Transverse colon (tissue), 4 donors: ENCODE results near the gene TEC. TPM values are rescaled to one million over a fixed set of nuclear protein-coding genes. Genes with fewer than 3 reads are reported as not detected.

ENCODE experiments used
- DNase-seq: peaks from one replicate; pipeline ENCODE4 v3.0.0-alpha.2; 2019
- H3K27ac ChIP-seq, 4 donors: fragments of 200-600 bp; sonication (generic); 2 replicates each; pipeline ENCODE4 v1.5.1; 2016 to 2018; ENCODE audit warnings: inconsistent platforms in 4 of 4
- H3K27me3 ChIP-seq: fragments of 200-600 bp; sonication (generic); 2 replicates; pipeline ENCODE4 v1.5.1; 2017; ENCODE audit warnings: inconsistent platforms
- H3K36me3 ChIP-seq, 4 donors: fragments of 200-600 bp; sonication (generic); 2 replicates each; pipeline ENCODE4 v1.5.1; 2017 to 2019; ENCODE audit warnings: inconsistent platforms in 4 of 4
- H3K4me1 ChIP-seq, 4 donors: fragments of 200-600 bp; sonication (generic); 2 replicates each; pipeline ENCODE4 v1.5.1; 2017 to 2020; ENCODE audit warnings: inconsistent platforms in 4 of 4
- H3K4me3 ChIP-seq, 4 donors: fragments of 200-600 bp; sonication (generic); 1 replicate in 1 of 4; 2 replicates in 3 of 4; pipeline versions ENCODE4 v1.5.1 to v1.6.1; 2017 to 2019; ENCODE audit warnings: inconsistent platforms in 4 of 4
- H3K9me3 ChIP-seq, 2 donors: fragments of 200-600 bp; sonication (generic); 2 replicates each; pipeline ENCODE4 v1.5.1; 2017 to 2019; ENCODE audit warnings: inconsistent platforms in 2 of 2
- EP300 ChIP-seq: sonication (generic); formaldehyde crosslinking; IDR thresholded peaks from one replicate; pipeline ENCODE4 v1.6.1; 2017; ENCODE audit warnings: antibody characterized with exemption, low read depth
- POLR2A ChIP-seq: fragments of 450-650 bp; IDR thresholded peaks from one replicate; pipeline ENCODE4 v1.6.1; 2016; ENCODE audit warnings: antibody characterized with exemption, mild to moderate bottlenecking, moderate library complexity
- POLR2AphosphoS5 ChIP-seq, 3 donors: sonication (generic); formaldehyde crosslinking; IDR thresholded peaks; one replicate each; pipeline ENCODE4 v1.6.1; 2016; ENCODE audit warnings: antibody characterized with exemption in 3 of 3
- WGBS, 2 donors: methylation state at CpG; one replicate each; pipeline ENCODE4 v1.1.5; 2018; ENCODE audit warnings: low coverage in 1 of 2; 5-methylcytosine and 5-hydroxymethylcytosine counted together
- in situ Hi-C, 4 donors: fragments of 200-750 bp; cut with MboI; loops; one replicate each; pipeline versions ENCODE4 v1.15.0 to v1.15.1; 2017; ENCODE audit warnings: low sequenced_read_pairs in 3 of 4, low pct_ligation_motif_present in 1 of 4, low pct_unique_long_range_greater_than_20kb in 1 of 4
- intact Hi-C: fragments of 100-400 bp; cut with DNase I; formaldehyde crosslinking; loops from one replicate; pipeline ENCODE4 v1.15.1; 2023; ENCODE audit warnings: low total_unique reads
- total RNA-seq, 4 donors: library from RNA; depleted of rRNA; stranded (reverse); fragments of >200 nt; gene quantifications; one replicate each; pipeline ENCODE4 v1.1.0, GENCODE V29; 2016
- TF ChIP-seq, protein P1 (sequence below), 5 experiments: fragments of 200-600 bp in 3 of 5; fragments of 450-650 bp in 2 of 5; sonication (generic) in 3 of 5; IDR thresholded peaks; 1 replicate in 2 of 5; 2 replicates in 3 of 5; pipeline ENCODE4 v1.5.1; 2016 to 2017; ENCODE audit warnings: antibody characterized with exemption in 5 of 5, inconsistent platforms in 3 of 5, mild to moderate bottlenecking in 2 of 5, moderate library complexity in 1 of 5

The TEC gene
- total RNA-seq, 4 donors from 2014 or later: 1.2 to 5.1 (median 3.3) TPM

DNA sequence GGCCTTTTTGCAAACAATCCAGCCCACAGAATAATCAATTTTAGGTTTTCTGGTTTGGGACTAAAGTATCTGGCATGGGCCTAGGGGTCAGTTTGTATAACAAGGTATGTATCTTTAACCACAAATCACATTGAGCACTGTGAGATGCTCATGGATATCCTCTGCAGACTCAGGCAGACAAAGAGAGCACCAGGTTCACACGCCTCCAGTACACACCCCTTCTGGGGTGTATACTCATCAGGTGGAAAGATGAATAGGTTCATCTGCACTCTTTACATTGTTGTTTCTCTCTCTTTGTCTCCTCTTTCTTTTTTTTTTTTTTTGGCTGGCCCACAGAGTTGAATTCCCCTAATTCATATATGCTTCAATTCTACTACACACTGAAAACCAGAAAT, 21.1 kb downstream of the TEC start:
- Histone ChIP-seq H3K27me3 (no peaks in the 10 kb centered on the region), H3K27ac (no peak overlapping the region), H3K36me3 (no peaks in the 10 kb centered on the region), H3K4me1 (peaks cover 0 to 8% (median 0%) of the 10 kb centered on the region in 4 donors), H3K4me3 (no peak overlapping the region), H3K9me3 (no peaks in the 10 kb centered on the region)
- TF ChIP-seq POLR2A (no peak), POLR2AphosphoS5 (IDR thresholded peaks at IDR 0.05) (no peak), EP300 (no peak)
- TF ChIP-seq, protein P1, sequence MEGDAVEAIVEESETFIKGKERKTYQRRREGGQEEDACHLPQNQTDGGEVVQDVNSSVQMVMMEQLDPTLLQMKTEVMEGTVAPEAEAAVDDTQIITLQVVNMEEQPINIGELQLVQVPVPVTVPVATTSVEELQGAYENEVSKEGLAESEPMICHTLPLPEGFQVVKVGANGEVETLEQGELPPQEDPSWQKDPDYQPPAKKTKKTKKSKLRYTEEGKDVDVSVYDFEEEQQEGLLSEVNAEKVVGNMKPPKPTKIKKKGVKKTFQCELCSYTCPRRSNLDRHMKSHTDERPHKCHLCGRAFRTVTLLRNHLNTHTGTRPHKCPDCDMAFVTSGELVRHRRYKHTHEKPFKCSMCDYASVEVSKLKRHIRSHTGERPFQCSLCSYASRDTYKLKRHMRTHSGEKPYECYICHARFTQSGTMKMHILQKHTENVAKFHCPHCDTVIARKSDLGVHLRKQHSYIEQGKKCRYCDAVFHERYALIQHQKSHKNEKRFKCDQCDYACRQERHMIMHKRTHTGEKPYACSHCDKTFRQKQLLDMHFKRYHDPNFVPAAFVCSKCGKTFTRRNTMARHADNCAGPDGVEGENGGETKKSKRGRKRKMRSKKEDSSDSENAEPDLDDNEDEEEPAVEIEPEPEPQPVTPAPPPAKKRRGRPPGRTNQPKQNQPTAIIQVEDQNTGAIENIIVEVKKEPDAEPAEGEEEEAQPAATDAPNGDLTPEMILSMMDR (IDR thresholded peaks at IDR 0.05): no peak
- in situ Hi-C loops: no loop called here
- 74 to 75% methylated on average over 1 of the region's 1 CpG for WGBS, 2 donors
- intact Hi-C loops: no loop called here
- DNase-seq: no peak

DNA sequence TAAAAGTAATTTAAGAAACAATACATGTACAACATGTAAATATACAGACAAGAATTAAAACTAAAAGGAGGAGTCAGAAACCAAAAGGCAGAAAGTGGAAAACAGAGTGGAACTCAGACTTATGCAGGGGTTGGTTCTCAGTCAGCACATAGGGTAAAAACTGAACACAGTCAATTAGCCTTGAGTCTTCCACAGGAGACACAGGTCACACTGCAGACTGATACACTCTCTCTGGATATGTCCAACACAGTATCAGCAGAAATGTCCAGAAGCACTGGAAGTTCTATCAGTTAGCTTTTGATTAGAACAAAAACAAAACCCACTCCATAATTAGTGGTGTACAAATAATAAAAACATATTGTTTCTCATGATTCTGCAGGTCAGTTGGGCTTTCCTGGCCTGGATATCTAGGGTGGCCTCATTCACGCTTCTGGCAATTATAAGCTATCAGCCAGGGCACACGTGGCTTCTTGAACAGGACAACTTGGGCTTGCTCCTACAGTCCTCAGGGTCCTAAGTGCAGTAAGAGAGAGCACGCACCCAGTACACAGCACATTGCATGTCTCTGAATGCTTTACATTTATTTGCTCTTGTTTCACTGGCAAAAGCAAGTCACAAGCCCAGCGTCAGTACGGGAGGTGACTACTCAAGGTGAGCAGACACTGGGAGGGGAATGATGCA, 21.6 kb downstream of the TEC start:
- no peaks in the 10 kb centered on the region for H3K36me3 ChIP-seq
- TF ChIP-seq, protein P1 (IDR thresholded peaks at IDR 0.05): no peak
- no peak for TF ChIP-seq POLR2AphosphoS5 (IDR thresholded peaks at IDR 0.05)
- TF ChIP-seq POLR2A: no peak
- TF ChIP-seq EP300: no peak
- H3K9me3 ChIP-seq: no peaks in the 10 kb centered on the region
- in situ Hi-C loops: no loop called here
- WGBS, 2 donors: 89 to 92% methylated on average over 2 to 5 of the region's 5 CpGs
- intact Hi-C loops: no loop called here
- H3K4me1 ChIP-seq: peaks cover 0 to 8% (median 0%) of the 10 kb centered on the region in 4 donors
- DNase-seq: no peak
- no peaks in the 10 kb centered on the region for H3K27me3 ChIP-seq
- no peak overlapping the region for H3K4me3 ChIP-seq
- no peak overlapping the region for H3K27ac ChIP-seq

DNA sequence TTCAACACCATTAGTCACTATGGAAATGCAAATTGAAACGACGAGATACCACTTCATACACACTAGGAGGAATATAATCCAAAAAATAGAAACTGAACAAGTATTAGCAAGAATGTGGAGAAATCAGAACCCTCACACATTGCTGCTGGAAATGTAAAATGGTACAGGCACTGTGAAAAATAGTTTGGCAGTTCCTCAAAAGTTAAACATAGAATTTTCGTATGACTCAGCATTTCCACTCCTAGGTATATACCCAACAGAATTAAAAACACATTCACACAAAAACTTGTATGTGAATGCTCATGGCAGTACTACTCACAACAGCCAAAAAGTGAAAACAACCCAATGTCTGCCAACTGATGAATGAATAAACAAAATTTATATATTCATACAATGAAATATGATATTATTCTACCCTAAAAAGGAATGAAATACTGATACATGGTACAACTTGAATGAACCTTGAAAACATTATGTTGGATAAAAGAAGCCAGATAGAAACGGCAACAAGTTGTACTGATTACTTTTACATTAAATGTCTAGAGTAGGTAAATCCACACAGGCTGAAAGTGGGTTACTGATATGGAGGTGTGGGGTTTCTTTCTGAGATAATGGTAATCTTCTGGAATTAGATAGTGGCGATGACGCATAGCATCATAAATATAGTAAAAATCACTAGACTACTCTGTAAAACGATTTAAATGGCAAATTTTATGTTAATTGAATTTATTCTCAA, 22.3 kb downstream of the TEC start:
- Histone ChIP-seq H3K9me3 (no peaks in the 10 kb centered on the region), H3K27me3 (no peaks in the 10 kb centered on the region), H3K4me1 (peaks cover 0 to 8% (median 0%) of the 10 kb centered on the region in 4 donors), H3K27ac (no peak overlapping the region), H3K36me3 (no peaks in the 10 kb centered on the region), H3K4me3 (no peak overlapping the region)
- intact Hi-C loops (no loop called here), in situ Hi-C loops (no loop called here)
- TF ChIP-seq, protein P1 (IDR thresholded peaks at IDR 0.05): no peak
- no peak for TF ChIP-seq EP300
- TF ChIP-seq POLR2A: no peak
- no peak for TF ChIP-seq POLR2AphosphoS5 (IDR thresholded peaks at IDR 0.05)
- WGBS, 2 donors: 81 to 83% methylated on average over 7 of the region's 7 CpGs
- no peak for DNase-seq

DNA sequence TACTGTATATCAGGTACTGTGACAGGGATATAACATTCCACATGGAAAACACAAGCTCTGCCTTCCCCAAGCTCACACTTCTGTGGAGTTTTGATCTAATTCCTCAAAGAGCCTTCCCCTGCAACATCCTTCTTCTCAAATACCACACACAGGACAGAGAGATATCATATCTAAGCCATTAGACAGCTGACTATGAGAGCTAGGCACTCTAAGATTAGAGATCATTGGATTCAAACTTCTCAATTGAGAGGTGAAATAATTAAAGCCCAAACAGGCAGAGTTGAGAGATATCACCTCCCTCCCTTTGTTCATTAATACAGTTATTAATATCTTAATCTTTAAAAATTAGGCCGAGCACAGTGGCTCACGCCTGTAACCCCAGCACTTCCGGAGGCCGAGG, 25.0 kb downstream of the TEC start:
- Histone ChIP-seq H3K27me3 (no peaks in the 10 kb centered on the region), H3K27ac (no peak overlapping the region), H3K4me3 (no peak overlapping the region), H3K4me1 (peaks cover 0 to 8% (median 0%) of the 10 kb centered on the region in 4 donors), H3K36me3 (no peaks in the 10 kb centered on the region), H3K9me3 (no peaks in the 10 kb centered on the region)
- intact Hi-C loops: no loop called here
- in situ Hi-C loops: no loop called here
- DNase-seq: no peak
- TF ChIP-seq, protein P1 (IDR thresholded peaks at IDR 0.05): no peak
- TF ChIP-seq POLR2AphosphoS5 (IDR thresholded peaks at IDR 0.05): no peak
- TF ChIP-seq EP300: no peak
- TF ChIP-seq POLR2A: no peak
- 96 to 100% methylated on average over 1 to 4 of the region's 4 CpGs for WGBS, 2 donors
